Fibroblast of villous mesenchyme (primary cell): Measurements from ENCODE around the gene HIF3A. TPM values are rescaled to one million over a fixed set of nuclear protein-coding genes. Genes with fewer than 3 reads are reported as not detected.

Experiments used
- DNase-seq: peaks from one replicate; pipeline ENCODE4 v3.0.0-alpha.2; 2010; ENCODE audit warnings: low read depth
- H3K4me3 ChIP-seq: 2 replicates; pipeline ENCODE4 v1.5.1; 2011; ENCODE audit warnings: low read depth, mild to moderate bottlenecking, low read length
- CTCF ChIP-seq: IDR thresholded peaks from 2 replicates; pipeline ENCODE4 v1.5.1; 2012; ENCODE audit warnings: low read depth, mild to moderate bottlenecking, low read length; ENCODE audit not compliant: insufficient read depth
- total RNA-seq: library from RNA; depleted of rRNA; stranded (reverse); fragments of >200 nt; gene quantifications from 2 replicates; pipeline ENCODE4 v1.2.3, GENCODE V29; 2012

Gene HIF3A
- total RNA-seq, 1 donor: 0.43 TPM

- DNase-seq: peak; percentile 63
- H3K4me3 ChIP-seq: no peak overlapping the region
- TF ChIP-seq CTCF: no peak
These were observed 54.6 kb downstream of the HIF3A start for GRCh38 chr19:46351241-46352041.

GRCh38 chr19:46353730-46354528, 57.1 kb downstream of the HIF3A start:
- no peak overlapping the region for H3K4me3 ChIP-seq
- no peak for TF ChIP-seq CTCF
- no peak for DNase-seq

DNA sequence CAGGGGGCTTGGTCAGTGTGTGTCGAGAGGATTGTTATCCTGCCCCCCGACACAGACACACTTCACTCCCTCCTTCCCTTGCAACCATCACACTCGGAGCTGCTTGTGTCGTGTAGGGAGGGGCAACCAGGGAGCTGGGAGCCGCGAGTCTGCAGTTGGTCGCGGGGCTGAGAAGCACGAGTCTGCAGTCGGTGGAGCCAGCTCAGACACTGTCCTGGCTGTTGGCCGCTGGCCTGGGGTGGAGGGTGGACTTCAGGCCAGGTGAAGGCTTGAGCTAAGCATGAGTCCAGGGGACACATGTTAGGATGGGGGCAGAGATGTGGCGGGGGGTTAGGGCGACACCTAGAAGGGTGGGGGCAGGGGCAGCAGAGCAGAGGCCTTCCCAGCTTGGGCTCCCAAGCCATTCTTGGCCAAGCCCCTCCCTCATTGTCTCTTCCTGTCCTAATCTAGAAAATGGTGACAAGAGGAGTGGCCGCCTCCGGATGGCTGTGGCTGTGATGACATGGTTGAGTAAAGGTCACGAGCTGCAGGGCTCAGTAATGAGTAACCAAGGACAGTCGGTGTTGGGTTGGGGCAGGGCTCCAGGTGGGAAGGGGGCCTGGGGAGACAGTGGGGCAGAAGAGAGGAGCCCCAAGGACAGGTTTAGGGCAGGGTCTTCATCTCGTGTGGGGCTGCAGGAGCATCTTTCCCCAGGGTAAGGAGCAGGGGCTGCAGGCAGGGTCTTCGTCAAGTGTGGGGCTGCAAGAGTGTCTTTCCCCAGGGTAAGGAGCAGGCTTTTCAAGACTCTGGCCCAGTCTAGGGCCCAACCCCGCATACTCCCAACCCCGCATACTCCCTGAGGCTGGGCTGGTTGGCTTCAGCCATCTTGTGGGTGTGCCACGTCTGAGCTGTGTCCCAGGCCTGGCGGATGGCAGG, 58.6 kb downstream of the HIF3A start:
- TF ChIP-seq CTCF: no peak
- no peak for DNase-seq
- H3K4me3 ChIP-seq: no peak overlapping the region

DNA sequence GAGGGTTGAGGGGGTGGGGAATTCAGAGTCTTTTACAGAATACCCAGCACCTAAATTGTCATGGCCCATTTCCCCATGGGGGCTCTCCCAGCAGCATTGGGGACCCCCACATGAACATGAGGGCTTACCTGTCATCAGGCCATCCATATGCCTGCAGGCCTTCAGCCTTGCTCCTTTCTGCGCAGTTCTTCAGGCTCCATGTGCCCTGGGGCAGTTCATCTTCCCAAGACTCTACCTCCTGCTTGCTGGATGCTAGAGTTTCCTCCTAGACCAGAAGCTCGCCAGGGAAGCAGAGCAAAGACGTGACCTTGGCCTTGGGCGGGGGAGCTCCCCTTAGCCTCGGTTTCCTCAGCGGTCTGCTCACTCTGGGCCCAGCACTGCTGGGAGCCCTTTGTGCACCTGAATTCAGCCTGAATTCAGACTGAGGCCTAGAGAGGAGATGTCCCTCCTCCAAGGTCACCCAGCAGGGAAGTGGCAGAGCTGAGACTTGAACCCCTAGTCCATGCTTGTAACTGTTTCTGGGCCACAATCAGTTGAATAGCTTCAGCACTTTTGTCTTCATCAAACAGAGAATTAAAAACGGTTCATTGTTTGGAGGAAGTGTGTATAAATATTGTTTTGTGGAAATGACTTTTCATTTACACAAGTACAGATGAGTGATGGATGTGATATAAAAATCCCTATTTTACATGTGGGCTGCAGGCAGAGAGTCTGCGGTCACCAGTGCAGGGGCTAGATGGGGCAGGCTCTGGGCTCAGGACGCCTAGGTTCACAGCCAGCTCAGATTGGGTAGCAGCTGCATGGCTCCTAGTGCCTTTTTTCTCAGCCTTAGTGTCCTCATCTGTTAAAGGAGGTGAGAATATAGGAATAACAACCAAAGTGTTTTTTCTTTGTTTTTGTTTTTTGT, 59.6 kb downstream of the HIF3A start:
- no peak overlapping the region for H3K4me3 ChIP-seq
- no peak for TF ChIP-seq CTCF

DNA sequence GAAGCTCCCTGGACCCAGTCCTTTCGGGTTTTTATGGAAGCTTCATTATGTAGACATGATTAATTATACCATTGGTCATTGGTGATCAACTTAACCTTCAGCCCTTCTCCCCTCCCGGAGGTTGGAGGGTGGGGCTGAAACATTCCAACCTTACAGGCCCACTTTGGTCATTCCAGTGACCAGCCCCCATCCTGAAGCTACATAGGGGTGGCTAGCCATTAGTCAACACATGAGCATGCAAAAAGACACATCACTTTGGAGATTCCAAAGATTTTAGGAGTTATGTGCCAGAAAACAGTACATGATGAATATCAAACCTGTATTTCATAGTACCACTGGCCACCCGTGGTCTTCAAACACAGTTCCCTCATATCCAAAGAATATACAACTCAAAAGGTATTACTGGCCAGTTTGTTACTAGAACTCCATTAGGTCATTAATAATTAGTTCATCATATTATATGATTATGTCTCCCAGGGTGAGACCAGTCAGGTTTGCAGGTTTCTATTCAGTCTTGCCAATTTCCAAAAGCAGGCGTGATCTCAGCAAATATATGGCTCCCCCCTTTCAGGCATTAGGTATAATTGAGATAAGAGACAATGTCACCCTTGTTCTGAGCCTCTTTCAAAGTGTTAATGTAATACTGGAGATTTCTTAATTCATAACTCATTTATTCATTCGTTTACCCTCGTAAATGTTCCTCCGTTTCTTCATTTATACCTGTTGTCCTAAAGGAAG, 61.2 kb downstream of the HIF3A start:
- no peak for DNase-seq
- TF ChIP-seq CTCF: no peak
- H3K4me3 ChIP-seq: no peak overlapping the region

More for the DNA sequence above, 59.6 kb downstream of the HIF3A start:
- no peak for DNase-seq
